HFFc6 (cell line): ENCODE data around the gene EXOC3. TPM values are rescaled to one million over a fixed set of nuclear protein-coding genes. Genes with fewer than 3 reads are reported as not detected.

Experiments used
- DNase-seq: peaks from one replicate; pipeline ENCODE4 v3.0.0-alpha.2; 2018
- H3K27ac Mint-ChIP-seq: 2 replicates; pipeline ENCODE4 v1.8.0; 2020; ENCODE audit warnings: mild to moderate bottlenecking, mixed read lengths
- H3K27me3 Mint-ChIP-seq: 2 replicates; pipeline ENCODE4 v1.8.0; 2021; ENCODE audit warnings: mild to moderate bottlenecking, moderate library complexity, mixed read lengths; ENCODE audit not compliant: insufficient read depth
- H3K36me3 Mint-ChIP-seq: 2 replicates; pipeline ENCODE4 v1.8.0; 2021; ENCODE audit warnings: low read depth, mixed read lengths
- H3K4me1 Mint-ChIP-seq: 2 replicates; pipeline ENCODE4 v1.8.0; 2020; ENCODE audit warnings: low read depth, mixed read lengths
- H3K4me3 Mint-ChIP-seq: 2 replicates; pipeline ENCODE4 v1.8.0; 2020; ENCODE audit warnings: mild to moderate bottlenecking, moderate library complexity, mixed read lengths
- H3K9me3 Mint-ChIP-seq: 2 replicates; pipeline ENCODE4 v1.8.0; 2020; ENCODE audit warnings: mild to moderate bottlenecking, mixed read lengths
- CTCF ChIP-seq: fragments of 200-600 bp; sonication (generic); IDR thresholded peaks from 2 replicates; pipeline ENCODE4 v1.5.0; 2021; ENCODE audit warnings: antibody characterized with exemption, mild to moderate bottlenecking
- total RNA-seq, 6 experiments: library from RNA; stranded (reverse); fragmentation: NEBNext Ultra II Directional; extraction: Animal tissue kit (Norgen Biotek cat#: 25700); gene quantifications; 2 replicates in 1 of 6; 3 replicates in 5 of 6; pipeline ENCODE4 v1.2.3, GENCODE V29; 2021

The EXOC3 gene
- total RNA-seq, 6 experiments from 2014 or later, result 46.8 to 54.1 (median 50.3) TPM

- Mint-ChIP-seq H3K36me3 (peaks cover 61% of the 10 kb centered on the region), H3K4me3 (no peak overlapping the region), H3K27ac (no peak overlapping the region), H3K4me1 (peaks cover 19% of the 10 kb centered on the region), H3K27me3 (no peaks in the 10 kb centered on the region; the same call in none of the 2 replicates), H3K9me3 (peaks cover 14% of the 10 kb centered on the region)
- no peak for TF ChIP-seq CTCF
- DNase-seq, result no peak
These were observed 12.8 kb downstream of the EXOC3 start for GRCh38 chr5:455806-456205.

- Mint-ChIP-seq H3K9me3 (peaks cover 11% of the 10 kb centered on the region), H3K4me1 (peaks cover 19% of the 10 kb centered on the region), H3K4me3 (no peak overlapping the region), H3K27ac (no peak overlapping the region), H3K27me3 (no peaks in the 10 kb centered on the region; the same call in none of the 2 replicates), H3K36me3 (peaks cover 55% of the 10 kb centered on the region)
- TF ChIP-seq CTCF, result no peak
- no peak for DNase-seq
These were observed 13.6 kb downstream of the EXOC3 start for GRCh38 chr5:456351-457194.

- Mint-ChIP-seq H3K9me3 (peaks cover 3% of the 10 kb centered on the region; the same call in 1 of the 2 replicates), H3K4me1 (peaks cover 19% of the 10 kb centered on the region), H3K27ac (no peak overlapping the region), H3K27me3 (no peaks in the 10 kb centered on the region; the same call in none of the 2 replicates), H3K36me3 (peaks cover 55% of the 10 kb centered on the region), H3K4me3 (no peak overlapping the region)
- DNase-seq, result no peak
- TF ChIP-seq CTCF, result no peak
These were observed 14.4 kb downstream of the EXOC3 start for GRCh38 chr5:457195-457961.

GRCh38 chr5:458547-459353 lies 15.8 kb downstream of the EXOC3 start:
- H3K27ac Mint-ChIP-seq, result peak overlapping the region; percentile 88
- H3K27me3 Mint-ChIP-seq, result no peaks in the 10 kb centered on the region; the same call in none of the 2 replicates
- peak; percentile 50 for DNase-seq
- H3K9me3 Mint-ChIP-seq, result no peaks in the 10 kb centered on the region
- 0 out of 2 replicates have a peak overlapping the region, but pooled peaks have one; percentile 16 for H3K4me3 Mint-ChIP-seq
- peaks cover 52% of the 10 kb centered on the region for H3K36me3 Mint-ChIP-seq
- H3K4me1 Mint-ChIP-seq, result peaks cover 19% of the 10 kb centered on the region
- no peak for TF ChIP-seq CTCF
